Measurements from ENCODE around the gene ZNF23.

The ZNF23 gene

GRCh38 chr16:71428385-71428784, 33.7 kb downstream of the ZNF23 start:
- no peak for DNase-seq (ENCODE audit: low read depth in 1 of 2, low spot score in 1 of 2)

DNA sequence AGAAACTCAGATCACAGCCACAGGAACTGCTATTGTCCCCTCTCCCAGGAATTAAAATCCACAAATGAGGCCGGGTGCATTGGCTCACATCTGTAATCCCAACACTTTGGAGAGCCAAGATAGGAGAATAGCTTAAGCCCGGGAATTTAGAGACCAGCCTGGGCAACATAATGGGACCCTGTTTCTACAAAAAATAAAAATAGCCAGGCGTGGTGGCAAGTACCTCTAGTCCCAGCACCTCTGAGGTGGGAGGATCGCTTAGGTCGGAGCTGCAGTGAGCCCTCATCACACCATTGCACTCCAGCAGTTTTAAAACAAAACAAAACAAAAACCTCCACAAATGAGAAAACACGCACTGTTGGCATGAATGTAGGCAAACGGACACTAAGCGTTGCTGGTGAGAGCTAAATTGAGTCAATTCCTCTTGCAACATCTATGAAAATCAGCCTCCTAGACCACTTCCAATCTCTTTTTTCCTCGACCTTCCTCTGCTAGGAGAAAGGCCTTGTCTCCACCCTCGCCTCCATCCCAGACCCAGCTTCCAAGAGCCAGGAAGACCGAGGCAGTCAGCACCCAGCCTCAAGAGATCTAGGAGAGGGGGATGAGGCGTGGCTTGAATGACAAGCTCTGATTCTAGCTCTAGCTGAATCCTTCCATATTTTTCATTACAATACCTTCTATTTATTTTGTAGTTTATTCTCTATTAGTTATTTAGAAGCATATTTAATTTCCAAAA, 35.0 kb downstream of the ZNF23 start:
- no peak for DNase-seq (ENCODE audit: low read depth in 1 of 2, low spot score in 1 of 2)

- DNase-seq (ENCODE audit: low read depth in 1 of 2, low spot score in 1 of 2): no peak
These were observed 35.8 kb downstream of the ZNF23 start for GRCh38 chr16:71426069-71426879.

- DNase-seq (ENCODE audit: low read depth in 1 of 2, low spot score in 1 of 2): no peak
These were observed 36.3 kb downstream of the ZNF23 start for GRCh38 chr16:71425746-71426068.

DNA sequence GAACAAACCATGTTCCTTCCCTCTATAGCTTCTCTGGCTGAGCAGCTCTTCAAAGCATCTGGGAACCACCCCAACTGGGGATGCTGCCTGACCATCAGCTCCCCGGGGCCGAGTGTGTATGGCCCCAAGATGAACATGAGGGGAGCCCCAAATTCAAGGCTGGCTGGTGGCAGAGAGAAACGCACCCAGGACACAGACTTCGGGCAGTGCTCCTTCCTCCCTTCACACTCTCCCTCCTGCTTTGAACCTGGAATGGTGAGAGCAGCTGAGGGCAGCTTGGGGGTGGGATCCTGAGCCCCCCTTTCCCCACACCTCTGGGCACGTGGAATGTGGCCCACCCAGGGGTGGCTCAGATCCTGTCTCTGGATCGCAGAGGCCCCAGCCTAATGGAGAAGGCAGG, 37.4 kb downstream of the ZNF23 start:
- DNase-seq (ENCODE audit: low read depth in 1 of 2, low spot score in 1 of 2): no peak

DNA sequence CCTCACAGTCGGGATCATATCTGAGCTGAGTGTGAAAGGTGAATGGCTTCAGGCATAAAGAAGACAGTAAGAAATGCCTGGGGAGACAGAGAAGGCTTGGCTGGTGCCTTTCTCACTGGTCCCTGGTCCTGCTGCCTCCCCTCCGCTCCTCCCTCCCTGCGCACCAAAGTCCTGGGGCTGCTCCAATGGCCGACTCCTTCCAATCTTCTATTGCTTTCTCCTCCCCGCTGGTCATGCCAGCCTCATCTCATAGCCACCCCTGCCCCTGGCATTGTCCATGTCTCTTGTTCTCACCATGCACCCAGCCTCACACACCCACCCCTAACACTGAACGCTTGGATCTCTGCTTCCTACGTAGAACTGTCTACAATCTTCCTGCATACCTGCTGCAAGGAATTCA, 38.2 kb downstream of the ZNF23 start:
- DNase-seq (ENCODE audit: low read depth in 1 of 2, low spot score in 1 of 2): no peak

- DNase-seq (ENCODE audit: low read depth in 1 of 2, low spot score in 1 of 2): no peak
These were observed 39.0 kb downstream of the ZNF23 start for GRCh38 chr16:71423016-71423415.

GRCh38 chr16:71421911-71422310, 40.1 kb downstream of the ZNF23 start:
- no peak for DNase-seq (ENCODE audit: low read depth in 1 of 2, low spot score in 1 of 2)

DNA sequence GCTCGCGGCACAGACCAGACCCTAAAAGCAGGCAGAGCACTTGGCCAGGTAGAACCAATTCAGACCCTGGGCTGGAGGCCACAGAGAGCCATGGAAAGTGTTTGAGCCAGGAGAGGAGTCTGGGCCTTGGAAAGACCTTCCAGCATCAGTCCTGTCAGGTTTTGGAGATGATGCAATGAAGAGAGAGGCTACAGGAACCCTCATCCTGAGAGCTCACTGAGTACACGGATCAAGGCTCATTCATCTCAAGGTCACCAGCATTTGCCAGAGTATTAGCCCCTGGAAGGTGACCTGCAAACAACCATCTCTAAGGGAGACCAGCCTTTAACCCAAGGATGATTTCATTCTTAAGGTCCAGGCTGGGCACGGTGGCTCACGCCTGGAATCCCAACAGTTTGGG, 48.0 kb downstream of the ZNF23 start:
- DNase-seq (ENCODE audit: low read depth in 1 of 2, low spot score in 1 of 2): no peak

- no peak for DNase-seq (ENCODE audit: low read depth in 1 of 2, low spot score in 1 of 2)
These were observed 48.7 kb downstream of the ZNF23 start for GRCh38 chr16:71413341-71413740.

DNA sequence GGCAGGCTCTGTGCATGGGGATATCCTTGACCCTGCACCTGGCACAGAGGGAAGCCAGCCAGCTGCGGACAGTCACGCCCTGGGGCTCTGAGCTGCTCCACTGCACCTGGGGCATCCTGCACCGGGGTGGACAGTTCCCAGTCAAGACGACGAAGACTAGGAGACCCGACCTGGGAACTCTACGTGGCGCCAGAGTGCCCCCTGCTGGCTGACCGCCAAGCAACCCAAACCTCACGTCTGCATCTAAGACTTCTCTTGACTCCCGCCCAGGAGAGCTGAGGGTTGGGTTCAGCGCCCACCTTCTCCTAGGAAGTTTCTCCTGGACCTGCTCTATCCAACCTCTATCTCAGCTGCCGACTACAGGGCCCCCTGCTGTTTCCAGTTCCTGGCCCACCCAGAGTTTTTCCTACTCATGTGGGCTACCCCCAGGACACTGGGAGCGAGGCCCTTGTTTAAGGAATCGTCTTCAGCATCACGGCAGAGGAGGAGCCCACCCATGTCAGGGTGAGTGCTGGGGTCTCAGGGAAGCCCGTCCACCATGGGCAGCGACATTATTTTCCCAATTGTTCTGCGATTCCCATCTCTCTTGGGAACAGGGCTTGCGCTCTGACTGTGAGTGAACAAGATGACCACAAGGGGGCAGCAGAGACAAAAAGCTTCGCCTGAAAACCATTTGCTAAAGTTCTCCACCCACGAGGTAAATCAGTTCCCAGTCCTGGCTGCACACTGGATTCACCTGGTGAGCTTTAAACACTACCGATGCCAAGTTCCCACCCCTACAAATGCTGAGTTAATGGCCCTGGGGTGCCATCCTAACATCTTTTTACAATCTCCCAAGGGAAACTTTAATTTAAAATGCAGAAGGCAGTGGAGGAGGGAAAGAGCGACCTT, 49.5 kb downstream of the ZNF23 start:
- DNase-seq (ENCODE audit: low read depth in 1 of 2, low spot score in 1 of 2): peak; percentile 21 to 42

DNA sequence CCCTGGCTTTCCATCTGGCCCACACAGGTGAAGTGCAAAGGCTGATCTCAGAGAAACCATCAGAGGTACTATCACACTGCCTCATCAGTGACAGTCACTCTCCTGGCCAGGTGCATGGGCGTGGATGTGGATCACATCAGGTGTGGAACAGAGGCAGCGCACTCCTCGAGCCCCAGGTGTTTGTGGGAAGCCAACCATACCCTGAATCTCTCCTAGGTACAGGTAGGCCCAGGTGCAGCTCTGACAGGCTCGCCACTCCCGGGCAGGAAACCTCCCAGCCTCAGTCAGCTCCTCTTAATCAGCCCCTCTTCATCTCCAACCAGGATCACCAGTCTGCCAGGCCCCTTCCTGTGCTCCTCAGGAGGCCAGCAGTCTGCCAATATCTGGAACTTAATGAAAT, 51.9 kb downstream of the ZNF23 start:
- no peak for DNase-seq (ENCODE audit: low read depth in 1 of 2, low spot score in 1 of 2)

GRCh38 chr16:71409011-71409775, 52.9 kb downstream of the ZNF23 start:
- no peak for DNase-seq (ENCODE audit: low read depth in 1 of 2, low spot score in 1 of 2)

DNA sequence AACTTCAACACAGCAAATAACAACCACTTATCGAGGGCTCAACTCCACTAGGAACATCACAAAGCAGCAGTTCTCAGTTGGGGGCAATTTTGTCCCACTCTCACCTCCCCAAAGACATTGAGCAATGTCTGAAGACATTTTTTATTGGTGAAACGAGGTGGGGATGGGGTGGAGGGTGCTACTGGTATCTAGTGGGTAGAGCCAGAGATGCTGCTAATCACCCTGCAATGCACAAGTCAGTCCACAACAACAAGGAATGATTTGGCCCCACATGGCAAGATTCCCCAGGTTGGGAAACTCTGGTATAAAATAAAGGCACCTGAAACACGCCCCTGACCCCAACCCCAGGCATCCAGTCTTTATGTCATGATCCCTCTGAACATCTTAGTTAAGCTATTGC, 53.5 kb downstream of the ZNF23 start:
- no peak for DNase-seq (ENCODE audit: low read depth in 1 of 2, low spot score in 1 of 2)

DNA sequence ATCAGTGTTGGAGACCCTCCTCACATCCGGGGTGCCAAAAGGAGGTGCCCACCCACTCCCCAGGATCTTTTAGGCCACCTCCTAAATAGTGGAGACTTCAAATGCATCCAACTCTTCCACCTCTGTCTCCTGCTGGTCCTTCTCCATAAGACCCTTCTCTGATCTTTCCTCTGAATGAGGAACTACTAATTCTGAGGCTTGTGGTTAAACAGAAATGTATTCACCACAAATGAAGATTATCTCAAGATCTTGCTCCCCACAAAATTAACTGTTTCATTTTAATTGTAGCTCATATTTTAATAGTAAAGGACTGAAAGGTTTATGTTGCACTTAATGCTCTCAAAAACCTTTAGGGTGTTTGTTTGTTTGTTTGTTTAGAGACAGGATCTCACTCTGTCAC, 54.3 kb downstream of the ZNF23 start:
- no peak for DNase-seq (ENCODE audit: low read depth in 1 of 2, low spot score in 1 of 2)

- DNase-seq (ENCODE audit: low read depth in 1 of 2, low spot score in 1 of 2): no peak
These were observed 55.3 kb downstream of the ZNF23 start for GRCh38 chr16:71406724-71407123.

DNA sequence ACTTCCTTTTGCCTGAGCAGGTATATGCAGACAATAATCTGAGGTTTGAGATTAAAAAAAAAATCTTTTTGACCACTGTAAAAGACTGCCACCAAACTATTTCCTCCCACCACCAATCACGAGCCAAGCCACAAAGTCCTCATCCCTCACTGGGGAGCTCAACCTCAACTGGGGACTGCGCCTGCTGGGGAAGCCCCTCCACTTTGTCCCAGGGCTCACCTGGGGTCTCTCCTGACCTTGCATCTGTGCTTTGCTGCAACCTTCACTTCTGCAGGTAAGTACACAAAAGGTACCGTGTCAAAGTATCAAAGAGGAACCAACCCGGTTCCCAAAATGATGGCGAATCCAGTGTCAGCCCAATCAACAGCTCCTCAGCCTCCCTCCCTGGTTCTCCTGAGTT, 55.7 kb downstream of the ZNF23 start:
- DNase-seq (ENCODE audit: low read depth in 1 of 2, low spot score in 1 of 2): no peak

- no peak for DNase-seq (ENCODE audit: low read depth in 1 of 2, low spot score in 1 of 2)
These were observed 57.7 kb downstream of the ZNF23 start for GRCh38 chr16:71404364-71404763.

DNA sequence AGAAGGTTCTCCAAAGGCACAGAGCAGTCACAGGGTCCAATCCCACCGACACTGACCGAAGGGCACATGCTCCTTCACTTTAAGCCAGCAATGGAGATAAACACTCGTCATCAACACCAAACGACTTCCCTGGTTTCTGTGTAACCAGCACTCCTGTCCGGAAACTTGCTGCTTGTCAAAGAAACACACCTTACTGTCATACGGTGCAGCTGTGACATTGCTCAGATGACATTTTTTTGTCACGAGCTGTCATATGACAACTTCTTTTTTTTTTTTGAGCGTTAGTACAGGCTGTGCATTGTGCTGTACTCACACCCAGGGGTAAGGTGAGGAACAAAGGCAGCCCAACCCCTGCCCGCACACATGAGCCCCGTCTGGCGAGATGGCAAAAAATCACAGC, 59.4 kb downstream of the ZNF23 start:
- no peak for DNase-seq (ENCODE audit: low read depth in 1 of 2, low spot score in 1 of 2)

DNA sequence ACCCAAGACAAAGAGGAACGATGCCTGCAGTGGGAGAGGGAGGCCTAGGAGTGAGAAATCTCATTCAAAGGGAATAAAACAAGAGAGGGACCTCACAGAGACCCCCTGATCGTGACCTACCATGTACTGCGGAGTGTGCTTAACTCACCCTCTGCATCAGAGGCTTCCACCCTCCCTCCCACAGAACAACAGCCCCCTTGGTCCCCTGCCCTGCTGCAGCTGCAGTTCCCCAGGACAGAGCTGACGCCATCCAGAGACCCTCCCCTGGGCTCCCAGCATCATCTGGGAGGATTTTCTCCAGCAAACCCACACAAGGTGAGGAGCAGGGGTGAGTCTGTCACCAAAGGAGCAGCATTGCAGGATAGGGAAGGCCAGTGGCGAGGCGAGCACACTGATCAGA, 60.0 kb downstream of the ZNF23 start:
- DNase-seq (ENCODE audit: low read depth in 1 of 2, low spot score in 1 of 2): no peak

Measured in activated T-helper 1 cell treated with anti-CD3 and anti-CD28 coated beads, Interleukin-2, amount 50 U/mL, for 16 hours (primary cell).